Measurements from ENCODE around the gene NDUFV1. TPM values are rescaled to one million over a fixed set of nuclear protein-coding genes. Genes with fewer than 3 reads are reported as not detected.

Gene NDUFV1
- total RNA-seq, 1 donor from 2014 or later = 180 TPM

DNA sequence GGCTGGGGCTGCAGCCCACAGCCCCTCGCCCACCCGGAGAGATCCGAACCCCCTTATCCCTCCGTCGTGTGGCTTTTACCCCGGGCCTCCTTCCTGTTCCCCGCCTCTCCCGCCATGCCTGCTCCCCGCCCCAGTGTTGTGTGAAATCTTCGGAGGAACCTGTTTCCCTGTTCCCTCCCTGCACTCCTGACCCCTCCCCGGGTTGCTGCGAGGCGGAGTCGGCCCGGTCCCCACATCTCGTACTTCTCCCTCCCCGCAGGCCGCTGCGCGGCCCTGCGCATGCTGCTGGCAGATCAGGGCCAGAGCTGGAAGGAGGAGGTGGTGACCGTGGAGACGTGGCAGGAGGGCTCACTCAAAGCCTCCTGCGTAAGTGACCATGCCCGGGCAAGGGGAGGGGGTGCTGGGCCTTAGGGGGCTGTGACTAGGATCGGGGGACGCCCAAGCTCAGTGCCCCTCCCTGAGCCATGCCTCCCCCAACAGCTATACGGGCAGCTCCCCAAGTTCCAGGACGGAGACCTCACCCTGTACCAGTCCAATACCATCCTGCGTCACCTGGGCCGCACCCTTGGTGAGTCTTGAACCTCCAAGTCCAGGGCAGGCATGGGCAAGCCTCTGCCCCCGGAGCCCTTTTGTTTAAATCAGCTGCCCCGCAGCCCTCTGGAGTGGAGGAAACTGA lies 22.4 kb upstream of the NDUFV1 start:
- peaks cover 37% of the 10 kb centered on the region for H3K4me1 Mint-ChIP-seq (ENCODE audit: unreplicated experiment)
- peaks cover 27% of the 10 kb centered on the region for H3K27me3 Mint-ChIP-seq (ENCODE audit: unreplicated experiment)
- H3K36me3 Mint-ChIP-seq (ENCODE audit: unreplicated experiment) = peaks cover 22% of the 10 kb centered on the region
- H3K9me3 Mint-ChIP-seq (ENCODE audit: unreplicated experiment) = no peaks in the 10 kb centered on the region
- TF ChIP-seq, protein P1, sequence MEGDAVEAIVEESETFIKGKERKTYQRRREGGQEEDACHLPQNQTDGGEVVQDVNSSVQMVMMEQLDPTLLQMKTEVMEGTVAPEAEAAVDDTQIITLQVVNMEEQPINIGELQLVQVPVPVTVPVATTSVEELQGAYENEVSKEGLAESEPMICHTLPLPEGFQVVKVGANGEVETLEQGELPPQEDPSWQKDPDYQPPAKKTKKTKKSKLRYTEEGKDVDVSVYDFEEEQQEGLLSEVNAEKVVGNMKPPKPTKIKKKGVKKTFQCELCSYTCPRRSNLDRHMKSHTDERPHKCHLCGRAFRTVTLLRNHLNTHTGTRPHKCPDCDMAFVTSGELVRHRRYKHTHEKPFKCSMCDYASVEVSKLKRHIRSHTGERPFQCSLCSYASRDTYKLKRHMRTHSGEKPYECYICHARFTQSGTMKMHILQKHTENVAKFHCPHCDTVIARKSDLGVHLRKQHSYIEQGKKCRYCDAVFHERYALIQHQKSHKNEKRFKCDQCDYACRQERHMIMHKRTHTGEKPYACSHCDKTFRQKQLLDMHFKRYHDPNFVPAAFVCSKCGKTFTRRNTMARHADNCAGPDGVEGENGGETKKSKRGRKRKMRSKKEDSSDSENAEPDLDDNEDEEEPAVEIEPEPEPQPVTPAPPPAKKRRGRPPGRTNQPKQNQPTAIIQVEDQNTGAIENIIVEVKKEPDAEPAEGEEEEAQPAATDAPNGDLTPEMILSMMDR (IDR thresholded peaks at IDR 0.05) = no peak
- no peak for DNase-seq (ENCODE audit: extremely low spot score, unreplicated experiment)
- H3K4me3 Mint-ChIP-seq (ENCODE audit: unreplicated experiment) = peak overlapping the region; percentile 86
- H3K27ac Mint-ChIP-seq (ENCODE audit: unreplicated experiment) = peak overlapping the region; percentile 90

DNA sequence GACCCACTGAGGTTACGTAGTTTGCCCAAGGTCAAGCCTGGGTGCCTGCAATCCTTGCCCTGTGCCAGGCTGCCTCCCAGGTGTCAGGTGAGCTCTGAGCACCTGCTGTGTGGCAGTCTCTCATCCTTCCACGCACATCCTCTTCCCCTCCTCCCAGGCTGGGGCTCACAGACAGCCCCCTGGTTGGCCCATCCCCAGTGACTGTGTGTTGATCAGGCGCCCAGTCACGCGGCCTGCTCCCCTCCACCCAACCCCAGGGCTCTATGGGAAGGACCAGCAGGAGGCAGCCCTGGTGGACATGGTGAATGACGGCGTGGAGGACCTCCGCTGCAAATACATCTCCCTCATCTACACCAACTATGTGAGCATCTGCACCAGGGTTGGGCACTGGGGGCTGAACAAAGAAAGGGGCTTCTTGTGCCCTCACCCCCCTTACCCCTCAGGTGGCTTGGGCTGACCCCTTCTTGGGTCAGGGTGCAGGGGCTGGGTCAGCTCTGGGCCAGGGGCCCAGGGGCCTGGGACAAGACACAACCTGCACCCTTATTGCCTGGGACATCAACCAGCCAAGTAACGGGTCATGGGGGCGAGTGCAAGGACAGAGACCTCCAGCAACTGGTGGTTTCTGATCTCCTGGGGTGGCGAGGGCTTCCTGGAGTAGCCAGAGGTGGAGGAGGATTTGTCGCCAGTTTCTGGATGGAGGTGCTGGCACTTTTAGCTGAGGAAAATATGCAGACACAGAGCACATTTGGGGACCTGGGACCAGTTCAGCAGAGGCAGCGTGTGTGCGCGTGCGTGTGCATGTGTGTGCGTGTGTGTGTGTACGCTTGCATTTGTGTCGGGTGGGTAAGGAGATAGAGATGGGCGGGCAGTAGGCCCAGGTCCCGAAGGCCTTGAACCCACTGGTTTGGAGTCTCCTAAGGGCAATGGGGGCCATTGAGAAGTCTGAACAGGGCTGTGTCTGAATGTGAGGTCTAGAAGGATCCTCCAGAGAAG lies 21.6 kb upstream of the NDUFV1 start:
- peak overlapping the region; percentile 86 for H3K4me3 Mint-ChIP-seq (ENCODE audit: unreplicated experiment)
- no peak for DNase-seq (ENCODE audit: extremely low spot score, unreplicated experiment)
- TF ChIP-seq, protein P1 (IDR thresholded peaks at IDR 0.05) = no peak
- H3K4me1 Mint-ChIP-seq (ENCODE audit: unreplicated experiment) = peaks cover 37% of the 10 kb centered on the region
- peaks cover 20% of the 10 kb centered on the region for H3K27me3 Mint-ChIP-seq (ENCODE audit: unreplicated experiment)
- no peaks in the 10 kb centered on the region for H3K9me3 Mint-ChIP-seq (ENCODE audit: unreplicated experiment)
- peak overlapping the region; percentile 90 for H3K27ac Mint-ChIP-seq (ENCODE audit: unreplicated experiment)
- H3K36me3 Mint-ChIP-seq (ENCODE audit: unreplicated experiment) = peaks cover 21% of the 10 kb centered on the region

DNA sequence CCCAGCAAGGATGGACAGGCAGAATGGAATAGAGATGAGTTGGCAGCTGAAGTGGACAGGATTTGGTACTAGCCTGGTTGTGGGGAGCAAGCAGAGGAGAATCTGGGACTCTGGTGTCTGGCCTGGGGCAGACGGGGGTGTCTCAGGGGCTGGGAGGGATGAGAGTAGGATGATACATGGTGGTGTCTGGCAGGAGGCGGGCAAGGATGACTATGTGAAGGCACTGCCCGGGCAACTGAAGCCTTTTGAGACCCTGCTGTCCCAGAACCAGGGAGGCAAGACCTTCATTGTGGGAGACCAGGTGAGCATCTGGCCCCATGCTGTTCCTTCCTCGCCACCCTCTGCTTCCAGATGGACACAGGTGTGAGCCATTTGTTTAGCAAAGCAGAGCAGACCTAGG lies 20.8 kb upstream of the NDUFV1 start:
- DNase-seq (ENCODE audit: extremely low spot score, unreplicated experiment) = no peak
- peak overlapping the region; percentile 26 for H3K4me3 Mint-ChIP-seq (ENCODE audit: unreplicated experiment)

DNA sequence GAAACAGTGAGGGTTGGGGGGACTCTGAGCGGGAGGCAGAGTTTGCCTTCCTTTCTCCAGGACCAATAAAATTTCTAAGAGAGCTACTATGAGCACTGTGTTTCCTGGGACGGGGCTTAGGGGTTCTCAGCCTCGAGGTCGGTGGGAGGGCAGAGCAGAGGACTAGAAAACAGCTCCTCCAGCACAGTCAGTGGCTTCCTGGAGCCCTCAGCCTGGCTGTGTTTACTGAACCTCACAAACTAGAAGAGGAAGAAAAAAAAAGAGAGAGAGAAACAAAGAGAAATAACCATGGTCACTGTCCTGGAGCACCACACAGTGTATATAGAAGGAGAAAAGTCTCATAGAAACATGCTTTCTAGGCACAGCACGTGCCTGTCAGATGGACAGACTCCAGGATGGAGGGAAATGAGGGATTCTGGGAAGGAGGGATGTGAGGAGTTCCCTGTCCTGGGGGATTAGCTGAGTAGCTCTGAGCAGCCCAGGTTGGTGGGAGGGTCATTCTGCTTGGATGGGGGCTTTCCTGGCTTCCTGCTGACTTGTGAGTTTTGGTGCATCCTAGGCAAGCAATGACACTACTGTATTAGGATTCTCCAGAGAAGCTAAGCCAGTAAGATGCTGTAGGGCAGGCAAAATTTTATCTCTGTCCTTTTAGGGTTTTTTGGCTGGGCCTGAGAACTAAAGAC lies 20.0 kb upstream of the NDUFV1 start:
- Mint-ChIP-seq H3K4me3 (ENCODE audit: unreplicated experiment) (no peak overlapping the region), H3K9me3 (ENCODE audit: unreplicated experiment) (no peaks in the 10 kb centered on the region), H3K27me3 (ENCODE audit: unreplicated experiment) (peaks cover 5% of the 10 kb centered on the region), H3K36me3 (ENCODE audit: unreplicated experiment) (peaks cover 21% of the 10 kb centered on the region), H3K27ac (ENCODE audit: unreplicated experiment) (no peak overlapping the region), H3K4me1 (ENCODE audit: unreplicated experiment) (peaks cover 33% of the 10 kb centered on the region)
- TF ChIP-seq, protein P1 (IDR thresholded peaks at IDR 0.05) = no peak
- DNase-seq (ENCODE audit: extremely low spot score, unreplicated experiment) = no peak

More for the DNA sequence above, 20.8 kb upstream of the NDUFV1 start:
- peaks cover 21% of the 10 kb centered on the region for H3K36me3 Mint-ChIP-seq (ENCODE audit: unreplicated experiment)
- no peak overlapping the region for H3K27ac Mint-ChIP-seq (ENCODE audit: unreplicated experiment)
- H3K4me1 Mint-ChIP-seq (ENCODE audit: unreplicated experiment) = peaks cover 37% of the 10 kb centered on the region
- peaks cover 13% of the 10 kb centered on the region for H3K27me3 Mint-ChIP-seq (ENCODE audit: unreplicated experiment)
- TF ChIP-seq, protein P1 (IDR thresholded peaks at IDR 0.05) = no peak
- no peaks in the 10 kb centered on the region for H3K9me3 Mint-ChIP-seq (ENCODE audit: unreplicated experiment)

Measured in osteocyte (in vitro differentiated cells).